GM21390 (cell line): ENCODE results near the gene IDH3A.

ENCODE experiments used
- ATAC-seq: cut with Tn5 transposase; IDR thresholded peaks from one replicate; pipeline ENCODE4 v1.9.1; 2021; ENCODE audit not compliant: unreplicated experiment

The IDH3A gene

DNA sequence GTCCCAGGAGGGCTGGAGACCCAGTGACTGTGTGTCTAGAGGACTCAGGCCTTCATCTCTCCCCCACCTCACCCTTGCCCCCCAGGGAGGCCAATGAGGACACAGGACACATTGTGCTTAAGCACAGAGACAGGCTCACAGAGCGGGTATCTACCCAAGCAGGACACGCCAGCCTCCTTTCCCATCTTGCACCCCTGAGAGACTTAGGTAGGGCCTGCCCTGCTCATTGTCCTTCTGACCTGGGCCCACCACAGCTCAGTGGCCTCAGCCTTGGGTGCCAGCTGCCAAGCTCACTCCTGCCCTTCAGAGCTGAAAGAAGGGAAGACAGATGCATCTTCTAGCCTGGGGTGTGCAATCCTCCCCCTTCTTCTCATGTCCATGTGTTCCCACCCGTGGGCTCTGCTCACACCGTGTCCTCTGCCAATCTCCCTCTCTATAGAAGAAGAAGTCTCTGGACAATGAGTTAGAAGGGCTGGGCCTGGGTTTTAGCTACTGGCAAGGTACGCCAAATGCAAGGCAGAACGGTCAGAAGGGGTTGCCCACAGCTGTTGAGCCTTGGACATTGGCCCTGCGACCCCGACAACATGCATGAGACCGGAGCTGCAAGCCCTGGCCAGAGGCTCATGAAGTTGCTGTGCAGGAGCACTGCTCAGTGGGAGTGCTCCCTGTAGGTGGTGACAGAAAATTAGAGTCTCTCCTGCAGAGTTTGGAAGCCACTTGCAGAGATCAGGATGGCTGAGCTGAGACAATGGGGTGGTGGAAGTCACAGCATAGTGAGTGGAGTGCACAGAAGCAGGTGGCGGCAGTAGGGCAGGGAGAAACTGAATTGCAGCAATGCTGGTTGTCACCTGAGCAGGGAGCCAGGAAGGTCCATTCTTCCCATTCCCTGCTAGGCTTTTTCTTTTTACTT is 52.4 kb downstream of the IDH3A start:
- ATAC-seq = no peak

DNA sequence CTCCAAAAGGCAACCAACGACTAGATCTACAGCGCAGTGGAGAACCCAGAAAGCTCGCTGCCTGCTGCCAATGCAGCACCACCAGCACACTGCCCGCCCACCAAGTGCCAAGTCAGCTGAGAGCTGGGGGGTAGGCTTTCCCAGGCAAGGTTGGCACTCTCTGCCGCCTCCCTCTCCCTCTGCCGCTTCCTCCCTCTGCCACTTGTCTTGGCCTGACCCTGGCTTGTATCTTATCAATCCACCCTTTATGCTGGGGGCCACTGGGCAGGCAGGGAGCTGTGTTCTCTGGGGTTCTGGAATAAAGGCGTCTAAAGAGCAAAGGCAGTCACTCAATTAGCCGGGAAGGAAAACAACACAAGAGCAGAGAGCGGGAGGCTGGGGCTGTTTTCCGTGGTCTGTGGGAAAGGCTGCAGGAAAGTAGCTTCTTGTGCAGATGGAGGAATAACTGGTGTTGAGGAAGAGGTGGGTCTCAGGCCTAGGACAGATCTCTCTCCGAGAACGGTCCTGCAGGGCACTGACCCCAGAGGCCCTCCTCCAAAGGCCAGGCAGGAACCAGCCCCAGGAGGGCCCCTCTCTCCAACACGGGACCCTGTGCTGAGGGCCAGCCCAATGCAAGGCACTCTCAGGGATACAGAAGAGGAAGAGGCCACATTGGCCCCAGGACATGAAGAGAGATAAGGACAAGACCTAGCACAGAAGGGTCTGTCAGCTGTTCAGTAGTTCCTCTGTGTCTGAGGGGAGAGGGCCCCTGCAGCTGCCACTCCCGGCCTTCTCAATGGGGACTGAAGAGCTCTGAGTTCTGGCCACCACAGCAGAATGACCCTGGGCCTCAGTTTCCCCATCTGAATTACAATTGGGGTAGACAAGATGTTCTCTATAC is 54.4 kb downstream of the IDH3A start:
- no peak for ATAC-seq

DNA sequence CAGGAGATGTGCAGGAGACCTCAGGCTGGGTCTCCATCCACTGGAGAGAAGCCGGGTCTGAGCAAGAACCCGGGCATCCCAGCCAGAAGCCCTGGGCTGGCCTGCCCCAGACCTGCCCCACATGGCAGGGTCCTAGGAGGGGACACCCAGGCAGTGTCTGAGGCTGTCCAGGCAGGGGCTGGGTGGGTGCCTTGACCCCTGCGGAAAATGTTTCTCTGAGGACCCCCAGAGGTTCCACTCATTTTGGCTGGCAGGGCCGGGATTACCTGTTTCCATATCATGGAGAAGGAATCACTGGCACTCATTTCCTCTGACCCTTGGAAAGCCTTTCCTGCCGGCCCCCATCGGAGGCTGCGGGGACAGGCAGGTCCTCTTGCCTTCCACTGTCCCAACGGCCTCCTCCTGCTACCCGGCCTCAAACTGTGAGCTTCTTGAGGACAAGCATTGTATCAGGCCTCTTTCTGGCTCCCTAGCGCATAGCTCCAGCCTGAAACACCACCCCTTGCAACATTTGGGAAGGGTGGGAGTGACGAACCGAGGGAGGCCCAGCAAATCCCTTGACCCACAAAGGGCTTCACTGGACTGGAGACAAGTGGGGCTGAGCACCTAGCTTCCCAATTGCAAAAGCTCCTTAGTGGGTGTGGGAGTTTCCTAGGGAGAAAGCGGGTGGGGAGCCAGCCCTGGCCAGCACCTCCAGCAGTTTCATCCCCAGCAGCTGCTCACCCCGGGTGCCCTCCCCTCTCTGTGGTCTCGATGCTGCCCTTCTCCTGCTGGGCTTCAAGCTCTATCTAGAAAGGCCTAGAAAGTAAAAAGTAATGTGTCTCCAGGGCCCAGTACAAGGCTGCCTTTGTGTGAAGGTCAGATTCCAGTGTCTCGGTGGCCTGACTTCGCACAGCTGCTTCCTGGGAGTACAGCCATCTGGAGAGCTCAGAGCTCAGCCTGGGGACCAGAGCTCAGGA is 55.5 kb downstream of the IDH3A start:
- no peak for ATAC-seq

DNA sequence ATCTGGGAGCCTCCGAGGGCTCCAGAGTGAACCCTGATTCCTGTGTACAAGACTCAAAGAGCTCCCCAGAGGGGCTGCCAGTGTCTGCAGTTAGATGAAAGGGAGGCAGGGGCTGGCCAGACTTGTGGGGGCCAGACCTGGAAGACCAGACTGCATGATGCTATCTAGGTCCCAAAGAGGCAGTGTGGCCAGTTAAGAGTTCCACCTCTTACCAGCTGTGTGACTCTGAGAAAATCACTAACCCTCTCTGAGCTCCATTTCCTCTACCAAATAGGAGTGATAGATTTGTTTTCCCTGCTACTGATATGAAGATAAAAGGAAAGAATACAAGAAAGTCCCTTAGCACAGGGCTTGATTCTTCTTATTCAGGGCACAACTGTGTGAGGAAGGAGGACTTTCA is 56.2 kb downstream of the IDH3A start:
- no peak for ATAC-seq

DNA sequence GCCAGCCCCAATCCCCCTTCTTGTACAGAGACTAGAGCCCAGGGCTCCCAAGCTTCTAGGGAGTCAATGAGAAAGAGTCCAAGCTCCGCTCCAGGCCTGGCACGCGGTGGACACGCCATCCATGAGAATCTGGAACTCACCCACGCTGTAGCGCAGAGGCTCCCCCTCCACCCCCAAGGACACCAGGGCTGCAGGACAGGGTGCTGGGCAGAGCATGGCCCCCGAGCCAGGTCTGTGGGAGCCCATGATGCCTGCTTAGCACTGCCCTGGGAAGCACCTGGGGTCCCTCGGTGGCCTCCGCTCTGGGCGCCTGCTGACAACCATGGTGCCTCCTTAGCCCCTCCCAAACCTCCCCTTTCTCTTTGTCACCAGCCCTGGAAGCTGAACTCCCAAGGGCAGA is 56.7 kb downstream of the IDH3A start:
- no peak for ATAC-seq

DNA sequence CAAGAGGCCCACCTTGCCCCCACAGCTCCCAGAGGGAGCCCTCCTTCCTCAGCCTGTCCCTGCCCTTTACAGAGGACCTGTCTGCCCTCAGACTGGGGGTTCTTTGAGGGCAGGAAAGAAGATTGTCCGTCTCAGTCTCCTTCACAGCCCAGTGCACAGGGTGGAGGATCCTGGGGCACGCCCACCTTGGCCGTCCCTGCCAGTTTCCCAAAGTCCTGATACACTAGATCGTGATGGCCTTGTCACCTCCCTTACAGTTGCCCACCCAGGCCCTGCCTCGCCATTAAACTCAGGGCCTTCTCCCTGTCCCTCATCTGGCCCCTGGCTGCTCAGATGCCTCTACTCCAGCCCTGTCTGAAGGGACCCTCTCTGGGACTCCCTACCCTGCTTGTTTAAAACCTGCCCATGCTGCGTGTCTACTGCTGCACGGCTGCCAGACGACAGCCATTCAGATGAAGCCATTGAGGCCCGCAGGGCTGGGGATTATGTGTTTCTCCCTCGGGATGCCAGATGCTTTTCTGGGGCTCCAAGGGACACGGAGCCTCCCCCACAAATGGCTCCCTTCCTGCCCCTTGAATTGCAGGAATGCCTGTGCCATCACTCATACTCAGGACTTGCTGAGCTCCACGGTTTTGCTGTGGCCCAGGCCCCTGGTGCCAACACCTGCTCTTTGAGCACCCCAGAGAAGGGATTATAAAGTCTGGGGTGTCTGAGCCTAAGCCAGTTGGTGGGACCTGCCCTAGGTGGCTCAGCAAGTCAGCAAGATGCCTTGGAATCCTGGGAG is 57.4 kb downstream of the IDH3A start:
- ATAC-seq = no peak

DNA sequence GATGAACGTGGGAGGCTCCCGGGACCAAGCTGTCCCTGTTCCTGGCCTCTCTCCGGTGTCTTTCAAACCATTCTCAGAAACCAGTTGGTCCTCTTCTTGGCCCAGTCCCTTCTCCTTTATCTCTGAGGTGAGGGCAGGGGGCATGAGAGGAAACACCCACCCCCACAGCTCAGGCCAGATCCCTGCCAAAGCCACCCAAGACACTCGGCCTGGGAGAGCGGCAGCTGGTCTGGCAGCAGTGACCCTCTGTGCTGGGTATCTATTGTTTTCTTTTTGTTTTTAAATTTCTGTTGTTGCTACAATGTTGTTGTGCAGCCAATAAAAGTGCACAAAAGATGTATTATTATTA is 57.9 kb downstream of the IDH3A start:
- ATAC-seq = no peak

DNA sequence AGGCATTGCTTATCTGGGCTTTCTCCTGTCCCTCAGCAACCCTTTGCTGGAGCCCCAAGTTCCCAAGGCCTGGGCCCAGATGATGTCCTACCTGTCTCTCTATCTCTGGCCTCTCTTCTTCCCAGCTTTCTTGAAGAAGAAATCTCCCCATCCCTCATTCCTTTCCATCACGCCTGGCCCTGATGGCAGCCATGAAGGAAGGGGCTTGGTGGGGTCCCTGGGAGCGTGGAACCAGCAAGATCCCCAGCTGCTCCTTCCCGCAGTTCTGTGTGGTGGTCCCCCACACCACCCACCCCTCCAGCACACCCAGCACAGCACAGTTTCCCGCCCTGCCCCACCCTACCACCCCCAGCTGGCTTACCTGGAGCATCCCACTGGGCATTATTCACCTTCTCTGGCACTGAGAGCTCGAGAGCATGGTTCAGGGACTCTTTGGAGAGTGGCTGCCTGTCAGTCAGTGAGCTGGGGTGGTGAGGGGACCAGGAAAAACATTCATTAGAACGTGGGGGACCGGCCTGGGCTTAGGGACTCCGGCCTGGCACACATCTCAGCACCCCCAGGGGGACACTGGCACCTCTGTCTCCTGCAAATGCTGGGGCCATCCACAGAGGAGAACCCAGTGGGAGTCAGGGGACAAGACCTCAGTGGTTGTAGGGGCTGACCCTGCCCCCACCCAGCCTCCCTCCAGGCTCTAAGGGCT is 58.6 kb downstream of the IDH3A start:
- ATAC-seq = no peak

DNA sequence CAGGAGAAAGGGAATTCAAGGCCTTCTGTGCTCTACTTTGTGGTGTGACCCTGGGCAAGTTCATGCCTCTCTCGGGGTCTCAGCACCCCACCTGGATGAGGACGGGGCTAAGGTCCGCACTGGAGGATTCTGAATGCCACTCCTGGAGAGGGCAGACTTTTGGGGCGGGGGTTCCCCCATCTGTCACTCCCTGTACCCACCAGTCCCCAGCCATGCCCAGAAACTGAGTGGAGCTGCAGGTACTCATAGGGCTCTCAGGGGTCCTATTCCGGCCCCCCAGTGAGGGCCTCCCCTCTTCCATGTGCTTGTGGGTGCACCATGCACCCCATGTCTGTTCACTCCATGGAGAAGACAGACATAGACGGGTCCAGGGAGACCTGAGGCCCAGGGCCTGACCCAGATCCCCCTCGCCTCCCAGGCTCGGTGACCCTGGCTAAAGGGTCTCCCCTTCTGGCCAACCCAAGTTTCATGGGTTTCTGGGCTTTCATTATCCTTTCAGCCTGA is 59.2 kb downstream of the IDH3A start:
- ATAC-seq = no peak

DNA sequence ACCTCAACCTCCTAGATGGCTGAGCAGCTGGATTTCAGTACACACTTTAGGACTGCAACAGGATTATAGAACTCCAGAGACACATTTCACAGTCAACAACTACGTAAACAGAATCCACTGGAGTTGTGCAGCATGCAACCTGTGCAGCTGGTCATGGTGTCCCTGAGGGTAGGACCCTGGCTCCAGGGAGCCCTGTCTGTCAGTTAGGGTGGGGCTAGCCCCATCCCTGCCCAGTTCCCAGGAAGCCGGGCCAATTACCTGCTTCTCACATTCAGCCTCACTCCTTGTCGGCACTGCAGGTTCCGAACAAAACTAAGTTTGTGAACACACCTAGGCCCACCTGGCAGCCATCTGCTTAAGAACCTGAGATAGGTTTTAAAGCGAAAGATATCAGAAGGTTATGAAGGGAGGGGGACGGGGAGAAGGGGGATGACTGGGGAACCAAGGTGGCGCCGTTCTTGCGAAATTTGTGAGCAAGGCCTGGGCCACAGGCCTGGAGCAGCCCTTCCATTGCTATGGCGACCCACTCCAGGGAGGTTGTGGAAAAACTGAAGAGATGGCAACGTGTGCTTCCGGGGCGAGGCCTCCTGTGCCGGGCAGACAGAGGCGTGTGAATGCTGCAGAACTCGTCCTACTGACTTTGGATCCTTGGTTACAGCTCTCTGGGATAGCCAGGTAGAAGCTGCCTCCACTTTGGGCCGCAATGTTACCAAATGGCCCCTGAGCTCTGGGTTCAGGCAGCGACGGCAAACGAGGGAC is 59.9 kb downstream of the IDH3A start:
- no peak for ATAC-seq

DNA sequence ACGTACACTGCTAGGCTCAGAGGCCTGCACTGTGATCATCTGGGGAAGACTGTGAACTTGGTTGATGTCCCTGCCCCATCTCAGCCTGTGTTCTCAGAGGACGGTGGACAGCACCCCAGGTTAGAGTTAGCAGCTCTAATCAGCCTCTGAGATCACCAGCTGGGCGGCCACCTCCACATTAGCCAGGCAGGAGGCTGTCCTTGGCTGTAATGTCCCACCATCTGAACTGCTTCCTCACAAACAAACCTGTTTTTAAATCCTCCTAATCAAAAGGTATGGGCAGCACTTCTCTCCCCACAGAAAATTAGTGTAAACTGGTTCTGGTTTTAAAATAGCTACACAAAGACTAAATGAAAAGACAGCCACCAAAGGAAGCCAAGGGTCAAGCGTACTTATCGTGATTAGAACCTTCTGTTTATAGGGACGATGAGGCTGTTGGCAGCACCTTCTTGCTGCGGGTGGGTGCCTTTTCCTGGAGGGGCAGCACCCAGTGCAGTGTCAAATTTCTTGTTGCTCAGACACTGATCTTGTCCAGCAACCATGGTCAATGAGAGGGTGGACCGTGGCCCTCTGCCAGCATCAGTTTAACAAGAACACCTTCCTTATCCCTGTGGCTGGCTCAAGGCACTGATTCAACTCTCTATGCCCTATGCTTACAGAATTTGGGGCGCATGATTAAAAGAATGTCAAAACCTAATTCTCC is 60.6 kb downstream of the IDH3A start:
- ATAC-seq = no peak

DNA sequence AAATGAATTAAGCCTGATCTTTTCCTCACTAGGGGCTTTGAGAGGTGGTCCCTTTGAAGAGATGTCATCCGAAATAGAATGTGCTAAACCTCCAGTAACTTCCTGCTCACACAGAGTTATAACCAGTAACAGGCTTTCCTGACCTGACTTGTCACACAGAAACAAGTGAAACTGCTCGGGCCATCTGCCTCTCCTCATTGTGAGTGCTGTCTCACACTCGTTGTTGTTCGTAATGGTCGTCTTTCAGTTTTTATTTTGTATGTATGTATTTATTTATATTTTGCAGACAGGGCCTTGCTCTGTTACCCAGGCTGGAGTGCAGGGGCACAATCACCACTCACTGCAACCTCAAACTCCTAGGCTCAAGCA is 61.2 kb downstream of the IDH3A start:
- ATAC-seq = no peak

DNA sequence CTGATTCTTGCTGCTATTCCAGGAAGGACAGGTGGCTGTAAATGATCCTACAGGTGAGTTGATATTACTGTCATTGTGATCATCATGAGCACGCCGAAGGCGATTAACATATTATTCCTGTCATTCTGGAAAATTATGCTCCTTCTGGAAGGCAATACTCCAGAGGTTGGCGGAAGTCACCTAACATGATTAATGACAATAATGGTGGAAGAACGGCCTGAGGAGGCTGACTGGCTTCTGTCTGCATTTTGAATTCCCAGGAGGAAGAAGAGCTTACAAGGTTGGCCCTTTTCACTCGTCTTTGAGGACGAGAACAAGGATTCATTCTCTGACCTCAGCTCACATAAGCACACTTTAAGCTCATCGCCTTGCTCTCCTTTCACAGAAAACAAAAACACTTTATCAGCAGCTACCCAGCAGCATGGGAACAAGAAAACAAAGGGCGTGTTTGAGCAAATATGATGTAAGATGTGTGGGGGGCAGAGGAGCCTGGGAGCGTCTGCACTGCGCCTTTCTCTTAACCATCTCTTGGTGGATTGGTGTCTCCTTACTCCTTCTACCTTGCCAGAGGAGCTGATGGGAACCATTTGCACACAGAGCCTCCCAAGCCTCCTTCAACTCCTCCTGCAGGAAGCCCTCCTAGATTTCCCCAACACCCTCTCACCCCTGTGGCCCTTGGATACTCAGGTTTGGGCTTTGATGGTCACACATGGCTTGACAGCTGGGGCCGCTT is 62.2 kb downstream of the IDH3A start:
- ATAC-seq = no peak

DNA sequence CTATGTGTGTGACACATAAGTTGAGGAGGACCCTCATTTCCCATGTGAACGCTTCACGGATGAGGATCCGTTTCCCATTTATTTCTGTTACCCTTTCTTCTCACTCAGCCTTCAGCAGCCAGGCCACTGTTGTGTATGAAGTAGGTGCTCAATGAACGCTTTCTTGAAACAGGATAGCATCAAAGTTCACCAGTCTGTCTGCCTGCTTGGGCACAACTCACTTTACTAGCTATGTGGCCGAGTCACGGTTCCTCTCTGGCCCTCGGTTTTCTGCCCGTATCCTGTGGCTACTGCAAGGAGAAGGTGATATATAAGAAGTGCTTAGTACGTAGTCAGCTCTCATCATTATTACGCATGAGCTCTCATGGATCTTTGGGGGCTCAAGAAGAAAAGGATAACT is 62.8 kb downstream of the IDH3A start:
- ATAC-seq = no peak

DNA sequence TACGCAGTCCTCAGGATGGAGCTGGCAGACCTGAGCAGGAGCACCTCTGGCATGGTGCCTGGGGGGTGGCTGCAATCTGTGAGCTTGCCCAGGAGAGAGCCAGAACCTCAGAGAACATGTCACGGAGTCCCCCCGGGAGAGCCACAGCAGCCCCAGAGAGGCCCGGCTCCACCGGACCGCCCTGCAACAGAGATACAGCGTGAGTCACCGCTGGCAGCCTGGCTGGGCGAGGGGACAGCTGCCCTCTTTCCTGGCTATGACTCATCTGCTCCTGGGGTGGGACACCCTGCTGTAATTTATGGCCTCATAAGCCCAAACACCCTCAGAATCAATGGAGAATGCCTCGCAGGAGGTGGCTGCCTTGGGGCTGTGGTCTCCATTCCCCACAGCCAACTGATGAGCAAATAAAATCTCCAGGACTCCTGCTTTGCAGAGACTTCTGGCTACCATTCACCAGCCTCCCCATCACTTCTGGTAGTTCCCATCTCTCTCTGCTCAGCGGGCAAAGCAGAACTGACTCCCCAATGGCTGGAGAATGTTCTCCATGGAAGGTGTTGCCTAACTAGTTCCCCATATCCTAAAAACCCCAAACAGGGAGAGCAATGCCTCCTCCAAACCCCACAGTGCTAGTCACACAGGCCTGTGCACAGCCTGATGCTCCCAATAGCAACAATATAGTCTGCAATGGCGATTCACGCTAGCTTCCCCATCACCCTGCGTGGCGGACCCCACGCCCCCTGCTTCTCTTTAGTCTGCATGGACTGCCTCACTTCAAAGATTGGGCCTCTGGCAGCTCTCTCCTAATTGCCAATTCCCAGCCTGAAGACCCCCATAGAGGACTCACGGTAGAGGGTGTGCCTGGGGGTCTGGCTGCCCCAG is 63.6 kb downstream of the IDH3A start:
- ATAC-seq = no peak

DNA sequence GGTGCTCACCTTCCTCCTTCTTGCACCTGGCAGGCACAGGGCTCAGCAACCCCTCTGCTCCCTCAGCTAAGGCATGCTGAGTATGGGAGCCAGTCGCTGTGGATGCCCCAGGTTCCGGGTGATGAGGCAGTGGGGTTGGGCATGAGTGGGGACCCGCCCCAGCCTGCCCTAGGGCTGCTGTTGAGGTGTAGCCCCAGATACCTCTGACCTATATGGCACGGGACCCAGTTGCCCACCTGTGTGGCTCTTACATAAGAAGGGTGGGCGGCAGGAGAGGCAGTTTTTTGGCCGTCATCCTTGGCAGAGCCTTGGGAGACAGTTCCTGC is 64.2 kb downstream of the IDH3A start:
- no peak for ATAC-seq

DNA sequence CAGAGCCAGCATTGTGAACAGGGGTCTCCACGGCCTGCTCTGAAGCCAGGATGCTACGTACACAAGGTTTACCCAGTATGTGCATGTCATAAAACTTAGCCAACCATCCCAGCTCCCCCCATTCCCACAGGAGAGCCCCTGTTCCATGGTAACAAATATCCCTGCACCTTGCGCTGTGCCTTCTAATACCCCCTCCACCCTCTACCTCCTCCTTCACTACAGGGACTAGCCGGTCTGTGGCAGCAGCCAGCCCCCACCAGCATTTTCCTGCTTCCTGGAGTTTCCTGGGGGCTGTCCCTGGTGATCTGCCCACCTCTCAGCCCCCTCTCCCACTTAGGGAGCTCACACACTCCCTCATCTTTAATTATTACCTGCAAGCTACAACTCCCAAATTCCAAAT is 64.8 kb downstream of the IDH3A start:
- ATAC-seq = no peak
